Activated CD4-positive, alpha-beta T cell treated with anti-CD3 and anti-CD28 coated beads for 48 hours (primary cell): ENCODE results near the gene ZNF280C.
"Not testable (repeated sequence)": the region's sequence is repeated elsewhere in the genome, so short reads cannot be mapped to it uniquely, and the experiment has no call there.

Experiments
- DNase-seq: peaks from one replicate; pipeline ENCODE4 v3.0.0-alpha.2; 2020

The ZNF280C gene

DNA sequence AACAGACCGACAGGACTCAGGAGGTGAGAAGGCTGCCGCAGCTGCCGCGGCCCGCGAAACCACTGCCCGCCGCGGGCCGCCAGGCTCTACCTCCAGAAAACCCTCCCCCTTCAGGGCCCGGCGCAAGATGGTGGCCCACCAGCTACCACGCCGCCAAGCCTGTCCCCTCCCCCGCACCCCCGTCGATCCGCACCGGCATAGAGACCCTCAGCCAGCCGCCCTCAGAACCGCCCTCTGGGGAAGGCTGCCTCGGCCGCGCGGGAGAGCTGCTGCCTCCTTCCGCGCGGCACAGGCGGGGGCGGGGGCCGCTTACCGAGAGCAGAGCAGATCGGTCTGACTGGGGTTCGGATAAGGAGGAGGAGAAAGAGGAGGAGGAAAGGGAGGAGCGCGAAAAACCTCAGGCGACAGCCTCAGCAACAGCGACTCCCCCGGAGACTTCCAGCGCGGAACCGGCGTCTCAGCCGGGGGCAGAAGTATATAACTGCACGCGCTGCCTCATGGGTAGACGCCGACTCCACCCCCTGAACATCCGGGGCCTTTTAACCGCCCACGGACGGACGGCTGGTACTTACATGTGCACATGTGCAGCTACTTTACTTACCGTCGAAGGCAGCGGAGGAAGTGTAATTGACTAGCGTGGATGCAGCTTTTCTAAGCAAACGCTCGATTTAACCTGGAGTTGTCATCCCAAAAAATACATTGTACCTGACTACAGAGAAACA lies at the start of gene ZNF280C:
ZNF280C (minus strand) TSS at position 451 of the 722 bp plus-strand sequence. CDS start 8,450 bp downstream, outside the sequence.
- DNase-seq: peak; percentile 95

GRCh38 chrX:130304587-130305368 lies 36.1 kb upstream of the ZNF280C start:
- no peak for DNase-seq

- DNase-seq: no peak
Observed at GRCh38 chrX:130301977-130302376, 33.3 kb upstream of the ZNF280C start.

GRCh38 chrX:130301405-130301804 lies 32.7 kb upstream of the ZNF280C start:
- no peak for DNase-seq

DNA sequence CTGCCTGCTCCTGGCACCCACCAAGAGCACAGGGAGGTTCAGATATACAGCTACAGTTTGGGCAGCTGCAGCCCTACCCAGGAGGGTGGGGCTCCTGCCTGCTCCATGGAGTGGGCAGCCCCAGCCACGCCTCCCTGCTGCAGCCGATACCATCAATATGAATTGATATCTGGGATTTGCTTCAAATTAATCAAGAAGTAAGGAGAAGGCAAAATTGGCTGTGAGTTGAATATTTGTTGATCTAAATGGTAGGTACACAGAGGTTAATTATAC lies 31.2 kb upstream of the ZNF280C start:
- DNase-seq: no peak

GRCh38 chrX:130299279-130300009 lies 30.7 kb upstream of the ZNF280C start:
- no peak for DNase-seq

- DNase-seq: no peak
Observed at GRCh38 chrX:130296743-130297142, 28.0 kb upstream of the ZNF280C start.

DNA sequence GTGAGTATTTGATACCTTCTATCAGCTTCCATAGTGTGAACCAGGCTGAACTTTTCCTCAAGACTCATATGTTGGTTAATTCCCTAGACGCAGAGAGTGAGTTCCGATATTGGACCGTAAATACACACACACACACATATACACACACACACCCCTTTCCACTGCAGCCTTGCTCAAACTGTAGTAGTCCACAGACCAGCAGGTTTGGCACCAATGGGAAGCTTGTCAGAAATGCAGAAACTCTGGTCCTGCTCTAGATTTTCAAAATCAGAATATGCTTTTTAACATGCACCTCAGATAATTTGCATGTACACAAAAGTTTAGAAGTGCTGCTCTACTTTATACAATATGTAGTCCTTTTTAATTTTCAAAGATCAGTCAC lies 27.6 kb upstream of the ZNF280C start:
- DNase-seq: no peak

GRCh38 chrX:130295519-130296296 lies 27.0 kb upstream of the ZNF280C start:
- DNase-seq: no peak

- DNase-seq: no peak
Observed at GRCh38 chrX:130287071-130287770, 18.5 kb upstream of the ZNF280C start.

DNA sequence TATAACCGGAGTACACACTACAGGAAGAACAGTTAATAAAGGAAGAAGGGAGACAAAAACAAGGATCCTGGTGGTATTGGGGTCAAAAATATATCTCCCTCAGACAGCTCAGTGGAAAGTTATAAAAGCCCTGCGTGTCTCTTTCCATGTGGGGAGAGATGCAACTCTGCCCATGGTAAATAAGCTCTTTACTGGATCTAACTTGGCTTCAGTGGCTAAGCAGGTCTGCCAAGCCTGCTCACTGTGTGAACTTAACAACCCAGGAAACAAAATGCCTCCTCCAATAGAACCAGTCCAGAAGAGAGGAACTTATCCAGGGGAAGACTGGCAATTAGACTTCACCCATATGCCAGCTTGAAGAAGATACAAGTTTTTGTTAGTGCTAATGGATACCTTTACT lies 17.0 kb upstream of the ZNF280C start:
- DNase-seq: no peak

GRCh38 chrX:130285069-130285620 lies 16.4 kb upstream of the ZNF280C start:
- DNase-seq: no peak

GRCh38 chrX:130282151-130282550 lies 13.5 kb upstream of the ZNF280C start:
- no peak for DNase-seq

DNA sequence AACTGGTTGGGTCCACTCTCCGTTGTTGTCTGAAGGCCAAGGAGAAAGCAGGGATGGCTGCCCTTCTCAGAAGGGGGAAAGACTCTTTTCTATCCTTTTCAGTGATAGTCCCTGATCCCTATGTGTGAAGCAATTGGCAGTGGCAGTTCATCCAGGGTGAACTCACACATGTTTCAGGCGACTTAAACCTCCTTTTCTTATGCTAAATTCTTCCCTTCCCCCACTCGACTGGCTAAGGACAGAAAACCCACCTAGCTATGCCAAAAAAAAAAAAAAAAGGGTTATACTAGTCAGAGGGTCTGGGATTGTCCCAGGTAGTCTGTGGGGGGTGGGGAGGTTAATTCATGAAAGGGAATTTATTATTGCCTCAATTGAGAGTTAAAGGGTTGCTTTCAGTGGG lies 12.2 kb upstream of the ZNF280C start:
- no peak for DNase-seq

DNA sequence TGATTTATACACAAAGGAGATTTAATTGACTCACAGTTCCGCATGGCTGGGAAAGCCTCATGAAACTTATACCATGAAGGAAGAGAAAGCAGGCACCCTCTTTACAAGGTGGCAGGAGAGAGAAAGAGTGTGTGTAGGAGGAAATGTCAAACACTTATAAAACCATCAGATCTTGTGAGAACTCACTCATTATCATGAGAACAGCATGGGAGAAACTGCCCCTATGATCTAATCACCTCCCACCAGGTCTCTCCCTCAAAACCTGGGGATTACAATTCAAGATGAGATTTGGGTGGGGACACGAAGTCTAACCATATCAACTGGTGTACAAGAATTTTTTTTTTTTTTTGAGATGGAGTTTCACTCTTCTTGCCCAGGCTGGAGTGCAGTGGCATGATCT lies 3.6 kb upstream of the ZNF280C start:
- not testable (repeated sequence) for DNase-seq

GRCh38 chrX:130269391-130269790 lies 692 bp upstream of the ZNF280C start:
- not testable (repeated sequence) for DNase-seq

GRCh38 chrX:130267956-130268448 lies 697 bp downstream of the ZNF280C start:
- no peak for DNase-seq

GRCh38 chrX:130264573-130264972 lies 4.1 kb downstream of the ZNF280C start:
- no peak for DNase-seq

DNA sequence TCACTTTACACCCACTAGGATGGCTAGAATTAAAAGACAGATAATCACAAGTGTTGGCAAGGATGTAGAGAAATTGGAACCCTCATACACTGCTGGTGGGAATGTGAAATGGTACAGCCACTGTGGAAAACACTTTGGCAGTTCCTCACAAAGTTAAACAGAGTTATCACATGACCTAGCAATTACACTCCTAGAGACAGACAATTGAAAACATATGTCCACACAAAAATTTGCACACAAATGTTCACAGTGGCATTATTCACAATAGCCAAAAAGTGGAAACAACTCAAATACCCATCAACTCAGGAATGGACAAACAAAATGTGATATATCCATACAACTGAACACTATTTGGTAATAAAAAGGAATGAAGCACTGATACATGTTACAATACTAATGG lies 5.7 kb downstream of the ZNF280C start:
- no peak for DNase-seq

DNA sequence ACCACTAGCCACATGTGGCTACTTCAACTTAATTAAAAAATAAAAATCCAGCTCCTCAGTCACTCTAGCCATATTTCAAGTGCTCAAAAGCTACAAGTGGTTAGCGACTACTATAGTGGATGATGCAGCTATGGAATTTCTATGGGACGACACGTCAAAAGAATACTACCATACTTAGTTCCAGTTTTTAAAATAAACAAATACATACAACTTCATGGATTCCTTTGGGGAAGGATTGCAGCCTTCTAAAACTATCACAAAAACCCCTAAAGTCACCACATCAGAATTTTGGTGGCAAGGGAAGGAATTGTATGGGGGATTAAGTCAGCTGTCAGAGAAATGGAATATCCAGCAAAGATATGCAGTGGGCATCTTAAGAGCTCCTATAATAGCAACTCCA lies 6.5 kb downstream of the ZNF280C start:
- DNase-seq: no peak

DNA sequence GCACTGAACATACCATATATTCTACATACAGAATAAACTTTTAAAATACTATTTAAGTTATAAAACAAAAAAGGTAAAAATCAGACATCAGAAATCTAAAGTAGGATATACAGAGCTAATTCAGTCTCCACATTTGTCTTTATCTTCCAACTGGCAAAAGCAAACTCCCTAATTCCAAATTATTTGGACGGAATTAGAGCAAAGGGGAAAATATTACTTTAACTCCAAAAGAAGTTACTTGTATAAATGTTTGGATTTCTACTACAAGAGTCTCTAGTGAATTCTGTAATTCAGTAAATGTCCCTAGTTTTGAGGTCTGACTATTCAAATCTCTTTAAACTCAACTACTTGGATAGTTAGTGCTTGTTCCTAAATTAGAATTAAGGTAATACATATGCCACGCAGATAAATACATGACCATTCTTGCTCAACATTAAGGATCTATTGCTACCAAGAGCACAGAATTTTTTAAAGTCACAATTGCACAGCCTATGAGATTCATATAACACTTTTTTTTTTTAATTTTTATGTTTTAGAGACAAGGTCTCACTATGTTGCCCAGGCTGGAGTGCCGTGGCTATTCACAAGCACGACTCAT lies 7.3 kb downstream of the ZNF280C start:
- DNase-seq: no peak

GRCh38 chrX:130260316-130260715 lies 8.4 kb downstream of the ZNF280C start:
- no peak for DNase-seq
